ENCODE data around the gene BFSP2. TPM values are rescaled to one million over a fixed set of nuclear protein-coding genes. Genes with fewer than 3 reads are reported as not detected.

Gene BFSP2
- total and polyA plus RNA-seq, 2 donors (not counting 3 experiments of a cell fraction or from before 2014, with no cell fraction given) = not detected

- no peak for DNase-seq (ENCODE audit: low read depth, low spot score)
- intact Hi-C loops (cut with micrococcal nuclease) (no loop called here), dilution Hi-C loops (cut with MboI; ENCODE audit: extremely low pct_ligation_motif_present, low sequenced_read_pairs) (no loop called here)
- Histone ChIP-seq H3K4me1 (ENCODE audit: control insufficient read depth, extremely low read depth, insufficient read depth, low read length) (no peaks in the 10 kb centered on the region), H3K4me2 (ENCODE audit: insufficient read depth, low read length) (no peak overlapping the region), H3K27ac (ENCODE audit: insufficient read depth, low read depth, low read length) (no peak overlapping the region), H3K36me3 (ENCODE audit: control insufficient read depth in 2 of 2, extremely low read depth in 1 of 2, insufficient read depth in 2 of 2, low read length in 2 of 2) (no peaks in the 10 kb centered on the region), H3K27me3 (ENCODE audit: control insufficient read depth in 2 of 2, insufficient read depth in 2 of 2, low read length in 2 of 2) (no peaks in the 10 kb centered on the region), H3K9me3 (replicated peaks; ENCODE audit: control insufficient read depth, insufficient read depth, low read length) (no peaks in the 10 kb centered on the region), H2AFZ (ENCODE audit: low read depth, low read length) (no peak overlapping the region), H3K9ac (replicated peaks; ENCODE audit: extremely low read depth, insufficient read depth, low read length) (no peak overlapping the region), H3K79me2 (ENCODE audit: control insufficient read depth, insufficient read depth, low read length) (no peaks in the 10 kb centered on the region), H3K9me1 (replicated peaks; ENCODE audit: control insufficient read depth, extremely low read depth, insufficient read depth, low read length) (no peaks in the 10 kb centered on the region), H4K20me1 (replicated peaks; ENCODE audit: control insufficient read depth, extremely low read depth, insufficient read depth, low read length) (no peaks in the 10 kb centered on the region), H3K4me3 (replicated peaks in 1 of 3; ENCODE audit: insufficient read depth in 1 of 3, low read depth in 1 of 3, low read length in 3 of 3) (no peak overlapping the region)
- FAIRE-seq = no peak
- TF ChIP-seq EZH2 (IDR thresholded peaks at IDR 0.05; ENCODE audit: borderline replicate concordance, low read depth, low read length, severe bottlenecking) (no peak), CTCF (IDR thresholded peaks at IDR 0.05; ENCODE audit: extremely low read depth in 1 of 2, insufficient read depth in 1 of 2, low read depth in 1 of 2, low read length in 2 of 2) (no peak), MYC (IDR thresholded peaks at IDR 0.05; ENCODE audit: low read depth, low read length) (no peak), MAX (IDR thresholded peaks at IDR 0.05; ENCODE audit: insufficient read depth, insufficient read length) (no peak), POLR2AphosphoS5 (IDR thresholded peaks at IDR 0.05; ENCODE audit: insufficient read depth, low read depth, low read length) (no peak), FOS (IDR thresholded peaks at IDR 0.05; ENCODE audit: borderline replicate concordance, insufficient read depth, low read length) (no peak)
- ChIA-PET POLR2A (no interaction called here), CTCF (interaction anchor here (1.3 to 19.2 kb wide), 2 partner anchors 10 to 333 kb away, joined by 5 to 528 read pairs; no protein-coding TSS in a partner anchor)
- BruUV-seq (replicated peaks) = no TSS peak
Observed at GRCh38 chr3:133375403-133375745, 24.5 kb upstream of the BFSP2 start.
